Esophagus muscularis mucosa (tissue), 4 donors: Measurements from ENCODE around the gene NAV3.

Experiments
- EP300 ChIP-seq: sonication (generic); formaldehyde crosslinking; IDR thresholded peaks from one replicate; pipeline ENCODE4 v1.6.1; 2017; ENCODE audit warnings: antibody characterized with exemption
- POLR2A ChIP-seq: fragments of 450-650 bp; IDR thresholded peaks from one replicate; pipeline ENCODE4 v1.6.1; 2017; ENCODE audit warnings: antibody characterized with exemption, moderate library complexity, mild to moderate bottlenecking, low read depth
- POLR2AphosphoS5 ChIP-seq, 2 donors: sonication (generic); formaldehyde crosslinking; IDR thresholded peaks; one replicate each; pipeline ENCODE4 v1.6.1; 2017; ENCODE audit warnings: antibody characterized with exemption in 2 of 2
- TF ChIP-seq, protein P1 (sequence below), 3 experiments: fragments of 200-600 bp in 2 of 3; fragments of 450-650 bp in 1 of 3; sonication (generic) in 2 of 3; IDR thresholded peaks; one replicate each; pipeline ENCODE4 v1.5.1; 2017 to 2019; ENCODE audit warnings: antibody characterized with exemption in 3 of 3, mild to moderate bottlenecking in 2 of 3, moderate library complexity in 1 of 3

DNA sequence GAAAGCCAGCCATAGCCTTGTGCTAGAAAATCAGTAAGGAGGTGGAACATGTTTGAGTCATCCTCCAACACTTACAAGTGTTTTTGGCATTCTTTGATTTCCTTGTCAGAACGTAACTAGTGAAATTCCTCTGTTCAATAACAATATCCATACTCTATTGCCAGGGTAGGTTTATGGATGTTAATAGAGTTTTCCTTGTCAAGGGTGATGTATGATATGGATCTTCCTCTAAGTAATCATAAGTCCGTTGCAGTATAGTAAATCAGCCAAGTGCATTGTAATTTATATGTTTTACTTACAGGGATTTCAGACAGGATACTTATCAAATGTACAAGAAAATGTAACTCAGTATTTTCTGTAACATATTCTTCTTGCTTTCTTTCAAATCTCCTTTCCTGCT is 19.4 kb downstream of the NAV3 start:
- TF ChIP-seq EP300 (no peak), POLR2AphosphoS5 (IDR thresholded peaks at IDR 0.05) (no peak), POLR2A (no peak)
- TF ChIP-seq, protein P1, sequence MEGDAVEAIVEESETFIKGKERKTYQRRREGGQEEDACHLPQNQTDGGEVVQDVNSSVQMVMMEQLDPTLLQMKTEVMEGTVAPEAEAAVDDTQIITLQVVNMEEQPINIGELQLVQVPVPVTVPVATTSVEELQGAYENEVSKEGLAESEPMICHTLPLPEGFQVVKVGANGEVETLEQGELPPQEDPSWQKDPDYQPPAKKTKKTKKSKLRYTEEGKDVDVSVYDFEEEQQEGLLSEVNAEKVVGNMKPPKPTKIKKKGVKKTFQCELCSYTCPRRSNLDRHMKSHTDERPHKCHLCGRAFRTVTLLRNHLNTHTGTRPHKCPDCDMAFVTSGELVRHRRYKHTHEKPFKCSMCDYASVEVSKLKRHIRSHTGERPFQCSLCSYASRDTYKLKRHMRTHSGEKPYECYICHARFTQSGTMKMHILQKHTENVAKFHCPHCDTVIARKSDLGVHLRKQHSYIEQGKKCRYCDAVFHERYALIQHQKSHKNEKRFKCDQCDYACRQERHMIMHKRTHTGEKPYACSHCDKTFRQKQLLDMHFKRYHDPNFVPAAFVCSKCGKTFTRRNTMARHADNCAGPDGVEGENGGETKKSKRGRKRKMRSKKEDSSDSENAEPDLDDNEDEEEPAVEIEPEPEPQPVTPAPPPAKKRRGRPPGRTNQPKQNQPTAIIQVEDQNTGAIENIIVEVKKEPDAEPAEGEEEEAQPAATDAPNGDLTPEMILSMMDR (IDR thresholded peaks at IDR 0.05): no peak
